22Rv1 (cell line): Measurements from ENCODE around the gene CARM1.

Experiments used
- CTCF ChIP-seq: fragments of 450-650 bp; IDR thresholded peaks from 2 replicates; pipeline ENCODE4 v1.5.1; 2017; ENCODE audit warnings: mild to moderate bottlenecking
- ZFX ChIP-seq: fragments of 450-650 bp; IDR thresholded peaks from 2 replicates; pipeline ENCODE4 v1.6.1; 2017; ENCODE audit warnings: antibody characterized with exemption, borderline replicate concordance

- TF ChIP-seq CTCF (no peak), ZFX (no peak)
Measured at GRCh38 chr19:10961073-10961860, 89.9 kb downstream of the CARM1 start.
